GM21367 (cell line): ENCODE measurements around the gene TLE5.

Experiments
- ATAC-seq: cut with Tn5 transposase; IDR thresholded peaks from one replicate; pipeline ENCODE4 v1.9.1; 2021; ENCODE audit not compliant: unreplicated experiment

The TLE5 gene

GRCh38 chr19:3062165-3063105 lies at the start of gene TLE5:
TSS of gene TLE5 (minus strand) at chr19:3062495. CDS start at chr19:3062200, 295 bp downstream.
- no peak for ATAC-seq

GRCh38 chr19:3111586-3112247 lies 49.4 kb upstream of the TLE5 start:
- ATAC-seq: no peak

- no peak for ATAC-seq
Observed at GRCh38 chr19:3110126-3110825, 48.0 kb upstream of the TLE5 start.

- ATAC-seq: no peak
Observed at GRCh38 chr19:3109491-3109890, 47.2 kb upstream of the TLE5 start.

GRCh38 chr19:3108775-3109174 lies 46.5 kb upstream of the TLE5 start:
- ATAC-seq: no peak

- no peak for ATAC-seq
Observed at GRCh38 chr19:3107658-3108057, 45.4 kb upstream of the TLE5 start.

- ATAC-seq: no peak
Observed at GRCh38 chr19:3106509-3107141, 44.3 kb upstream of the TLE5 start.

- ATAC-seq: no peak
Observed at GRCh38 chr19:3105641-3106508, 43.6 kb upstream of the TLE5 start.

- ATAC-seq: no peak
Observed at GRCh38 chr19:3104708-3104983, 42.4 kb upstream of the TLE5 start.

GRCh38 chr19:3102239-3103140 lies 40.2 kb upstream of the TLE5 start:
- no peak for ATAC-seq

GRCh38 chr19:3100747-3101730 lies 38.7 kb upstream of the TLE5 start:
- ATAC-seq: no peak

GRCh38 chr19:3100331-3100730 lies 38.0 kb upstream of the TLE5 start:
- ATAC-seq: no peak

- no peak for ATAC-seq
Observed at GRCh38 chr19:3099347-3100145, 37.3 kb upstream of the TLE5 start.

- ATAC-seq: no peak
Observed at GRCh38 chr19:3098515-3099346, 36.4 kb upstream of the TLE5 start.

- ATAC-seq: no peak
Observed at GRCh38 chr19:3098141-3098514, 35.8 kb upstream of the TLE5 start.

- ATAC-seq: no peak
Observed at GRCh38 chr19:3097442-3097871, 35.2 kb upstream of the TLE5 start.
